GM12878 (cell line): ENCODE data around the gene MUC5B. TPM values are rescaled to one million over a fixed set of nuclear protein-coding genes. Genes with fewer than 3 reads are reported as not detected.
"Not testable (repeated sequence)": the region's sequence is repeated elsewhere in the genome, so short reads cannot be mapped to it uniquely, and the experiment has no call there.

ENCODE experiments used
- ATAC-seq: fragments of 200-7000 bp; cut with Tn5 transposase; 3 replicates; pipeline ENCODE4 v1.9.1; 2020; ENCODE audit warnings: mild to moderate bottlenecking, moderate library complexity
- BruUV-seq: library from RNA; stranded (reverse); fragments of 400-500 nt; replicated peaks from 2 replicates; lab custom pipeline; 2021; lab: Mats Ljungman, UMichigan
- CTCF ChIA-PET: fragments of 300-600 bp; sonication (Branson Sonifier 250); formaldehyde crosslinking; extraction: SDS; loops from one replicate; lab custom pipeline; 2021; ENCODE audit warnings: inconsistent platforms; lab: Yijun Ruan, JAX
- POLR2A ChIA-PET: fragments of 350-600 bp; formaldehyde crosslinking; extraction: SDS; loops from one replicate; lab custom pipeline; 2021; ENCODE audit warnings: inconsistent platforms; lab: Charles Lee
- RAD21 ChIA-PET: fragments of 300-600 bp; sonication (Branson Sonifier 250); formaldehyde crosslinking; loops from one replicate; lab custom pipeline; 2023; ENCODE audit warnings: antibody characterized with exemption; ENCODE audit not compliant: unreplicated experiment; lab: Charles Lee
- SMC1A ChIA-PET: fragments of 300-600 bp; sonication (Branson Sonifier 250); formaldehyde crosslinking; loops from one replicate; lab custom pipeline; 2023; ENCODE audit not compliant: unreplicated experiment, uncharacterized antibody; lab: Charles Lee
- DNase-seq: peaks from one replicate; pipeline ENCODE4 v3.0.0-alpha.2; 2011; ENCODE audit warnings: low read depth, low spot score
- FAIRE-seq: peaks from 3 replicates; lab custom pipeline; 2011; peaks lifted over from hg19 to GRCh38; lab: Jason Lieb, UNC
- H2AFZ ChIP-seq: 2 replicates; pipeline ENCODE4 v1.6.0; 2011; ENCODE audit warnings: low read depth, low read length, control low read depth; ENCODE audit not compliant: control insufficient read depth
- H3K27ac ChIP-seq: 2 replicates; pipeline ENCODE4 v1.5.1; 2011; ENCODE audit warnings: control low read depth; ENCODE audit not compliant: control insufficient read depth, insufficient read depth
- H3K27me3 ChIP-seq, 2 experiments: replicated peaks in 1 of 2; 2 replicates each; pipeline versions ENCODE4 v1.6.0 to v1.6.1; 2011; ENCODE audit warnings: low read length in 1 of 2; ENCODE audit not compliant: control insufficient read depth in 2 of 2, insufficient read depth in 2 of 2
- H3K36me3 ChIP-seq, 2 experiments: 2 replicates each; pipeline ENCODE4 v1.5.1; 2011; ENCODE audit warnings: low read length in 1 of 2; ENCODE audit not compliant: control insufficient read depth in 2 of 2, insufficient read depth in 2 of 2
- H3K4me1 ChIP-seq: 2 replicates; pipeline ENCODE4 v1.6.1; 2011; ENCODE audit warnings: mild to moderate bottlenecking, low read length, moderate library complexity, mixed read lengths; ENCODE audit not compliant: control insufficient read depth, insufficient read depth
- H3K4me2 ChIP-seq: 2 replicates; pipeline ENCODE4 v1.6.0; 2011; ENCODE audit warnings: control low read depth; ENCODE audit not compliant: control insufficient read depth, insufficient read depth
- H3K4me3 ChIP-seq: fragments of 200-600 bp; sonication (generic); 2 replicates; pipeline ENCODE4 v1.5.1; 2016
- H3K79me2 ChIP-seq: 2 replicates; pipeline ENCODE4 v1.6.0; 2011; ENCODE audit warnings: low read length; ENCODE audit not compliant: control insufficient read depth, insufficient read depth
- H3K9ac ChIP-seq: 2 replicates; pipeline ENCODE4 v1.8.0; 2011; ENCODE audit warnings: low read length, control low read depth, mixed read lengths; ENCODE audit not compliant: control insufficient read depth, insufficient read depth
- H3K9me3 ChIP-seq: replicated peaks from 3 replicates; pipeline ENCODE4 v1.5.1; 2011; ENCODE audit warnings: mild to moderate bottlenecking, low read length; ENCODE audit not compliant: control insufficient read depth, insufficient read depth
- H4K20me1 ChIP-seq: 2 replicates; pipeline ENCODE4 v1.6.0; 2011; ENCODE audit not compliant: control insufficient read depth, insufficient read depth
- DPF2 ChIP-seq: fragments of 450-650 bp; IDR thresholded peaks from 2 replicates; pipeline ENCODE4 v1.6.1; 2017; ENCODE audit warnings: mild to moderate bottlenecking
- KAT2A ChIP-seq: conservative IDR thresholded peaks from 2 replicates; pipeline ENCODE4 v1.6.1; 2011; ENCODE audit warnings: low read depth, low read length; ENCODE audit not compliant: control insufficient read depth
- SMAD5 ChIP-seq: IDR thresholded peaks from 2 replicates; pipeline ENCODE4 v1.6.1; 2016; ENCODE audit warnings: antibody characterized with exemption, low read depth
- TCF3 ChIP-seq: IDR thresholded peaks from 2 replicates; pipeline ENCODE4 v1.6.1; 2012; ENCODE audit warnings: low read depth, mild to moderate bottlenecking, low read length, borderline replicate concordance; ENCODE audit not compliant: insufficient read depth
- ZZZ3 ChIP-seq: IDR thresholded peaks from 2 replicates; pipeline ENCODE4 v1.6.1; 2011; ENCODE audit warnings: low read depth; ENCODE audit not compliant: control insufficient read depth, insufficient read length
- WGBS: methylation state at CpG from one replicate; pipeline ENCODE4 v1.1.6; 2016; ENCODE audit warnings: low lambda C conversion rate; ENCODE audit not compliant: insufficient replicate concordance, insufficient coverage; ENCODE audit errors: missing lambda C conversion rate; 5-methylcytosine and 5-hydroxymethylcytosine counted together
- in situ Hi-C: fragments of 300-500 bp; cut with MboI; formaldehyde crosslinking; loops from 9 replicates; pipeline ENCODE4 v1.14.3; 2018; ENCODE audit warnings: mixed read lengths
- intact Hi-C: fragments of 100-400 bp; cut with micrococcal nuclease; formaldehyde crosslinking; loops from one replicate; pipeline ENCODE4 v1.14.2; 2022; ENCODE audit not compliant: unreplicated experiment
- polyA plus RNA-seq, 11 experiments: library from polyadenylated mRNA; depleted of rRNA in 4 of 11; unstranded in 6 of 11; stranded (reverse) in 5 of 11; fragments of >200 nt; fragmentation: Nextera tagmentation in 4 of 11; fragmentation: Illumina TruSeq in 1 of 11; extraction: Ambion mirVana in 4 of 11; extraction: Trizol in 1 of 11; gene quantifications; 1 replicate in 1 of 11; 2 replicates in 10 of 11; pipeline versions ENCODE4 v1.2.1 to v1.2.3, GENCODE V29; 2011 to 2016; ENCODE audit warnings: inconsistent platforms in 2 of 11, missing spikeins in 2 of 11, low read depth in 1 of 11
- total RNA-seq, 4 experiments: library from RNA; depleted of rRNA in 3 of 4; stranded (reverse); fragments of >200 nt in 3 of 4; fragmentation: Illumina TruSeq in 1 of 4; extraction: Trizol in 1 of 4; gene quantifications; 2 replicates each; pipeline versions ENCODE4 v1.2.1 to v1.2.3, GENCODE V29; 2013 to 2021

The MUC5B gene
- total and polyA plus RNA-seq, 10 of the 15 experiments (the other 5 are each of a cell fraction or from before 2014, with no cell fraction given): 1.5 TPM; not detected in 9

GRCh38 chr11:1242289-1242688, 19.4 kb downstream of the MUC5B start (continued):
- TF ChIP-seq SMAD5 (no peak), DPF2 (no peak), KAT2A (no peak), TCF3 (no peak), ZZZ3 (no peak)
- TF ChIP-seq, all 136 proteins: peak for 0

- H3K4me3 ChIP-seq, RAD21 ChIA-PET, BruUV-seq, intact Hi-C loops, H3K79me2 ChIP-seq, H3K9ac ChIP-seq, ATAC-seq, CTCF ChIA-PET, H2AFZ ChIP-seq, H3K27ac ChIP-seq, DNase-seq, H3K36me3 ChIP-seq, H3K4me1 ChIP-seq, POLR2A ChIA-PET, in situ Hi-C loops, SMC1A ChIA-PET, FAIRE-seq, H3K4me2 ChIP-seq, H3K27me3 ChIP-seq, H3K9me3 ChIP-seq, H4K20me1 ChIP-seq: not testable (repeated sequence)
- WGBS: 51% methylated on average over 4 of the region's 11 CpGs
These were observed 19.9 kb downstream of the MUC5B start for GRCh38 chr11:1242751-1243150.

GRCh38 chr11:1243521-1243920, 20.7 kb downstream of the MUC5B start:
- POLR2A ChIA-PET, H3K4me1 ChIP-seq, H3K9me3 ChIP-seq, ATAC-seq, H3K36me3 ChIP-seq, DNase-seq, H3K4me3 ChIP-seq, FAIRE-seq, H3K4me2 ChIP-seq, H2AFZ ChIP-seq, H3K27ac ChIP-seq, CTCF ChIA-PET, H3K9ac ChIP-seq, intact Hi-C loops, RAD21 ChIA-PET, H3K27me3 ChIP-seq, H3K79me2 ChIP-seq, in situ Hi-C loops, BruUV-seq, SMC1A ChIA-PET, H4K20me1 ChIP-seq: not testable (repeated sequence)
- 78% methylated on average over 14 of the region's 18 CpGs for WGBS

- H3K4me2 ChIP-seq, H4K20me1 ChIP-seq, H3K27me3 ChIP-seq, H3K27ac ChIP-seq, in situ Hi-C loops, H3K79me2 ChIP-seq, H3K9me3 ChIP-seq, POLR2A ChIA-PET, SMC1A ChIA-PET, H3K9ac ChIP-seq, RAD21 ChIA-PET, ATAC-seq, H3K36me3 ChIP-seq, H3K4me3 ChIP-seq, H2AFZ ChIP-seq, CTCF ChIA-PET, FAIRE-seq, intact Hi-C loops, BruUV-seq, DNase-seq, H3K4me1 ChIP-seq: not testable (repeated sequence)
- WGBS: 87% methylated on average over 7 of the region's 9 CpGs
These were observed 21.7 kb downstream of the MUC5B start for GRCh38 chr11:1244557-1244956.
